GM23338 (cell line): ENCODE data around the gene MTA3.

Experiments
- CREB1 ChIP-seq: fragments of 250-450 bp; sonication (Bioruptor Pico); IDR thresholded peaks from 2 replicates; pipeline ENCODE4 v1.5.0; 2020; ENCODE audit warnings: low read depth, mild to moderate bottlenecking, moderate library complexity
- EZH2 ChIP-seq: fragments of 200-600 bp; sonication (generic); IDR thresholded peaks from one replicate; pipeline ENCODE4 v1.8.0; 2017; ENCODE audit warnings: antibody characterized with exemption, mild to moderate bottlenecking, low read depth; ENCODE audit not compliant: unreplicated experiment
- EZH2phosphoT487 ChIP-seq: fragments of 200-600 bp; sonication (generic); IDR thresholded peaks from one replicate; pipeline ENCODE4 v1.8.1; 2018; ENCODE audit warnings: antibody characterized with exemption; ENCODE audit not compliant: unreplicated experiment
- POLR2AphosphoS5 ChIP-seq: IDR thresholded peaks from 2 replicates; pipeline ENCODE4 v1.6.1; 2016; ENCODE audit warnings: antibody characterized with exemption, low read depth
- REST ChIP-seq: IDR thresholded peaks from one replicate; pipeline ENCODE4 v1.6.1; 2018; ENCODE audit warnings: antibody characterized with exemption; ENCODE audit not compliant: unreplicated experiment
- STAT1 ChIP-seq: IDR thresholded peaks from one replicate; pipeline ENCODE4 v1.6.1; 2016; ENCODE audit warnings: antibody characterized with exemption; ENCODE audit not compliant: unreplicated experiment
- TF ChIP-seq, protein P1 (sequence below), 2 experiments: fragments of 200-600 bp in 1 of 2; sonication (generic) in 1 of 2; conservative IDR thresholded peaks; 2 replicates each; pipeline versions ENCODE4 v1.5.1 to v1.6.1; 2016 to 2017; ENCODE audit warnings: antibody characterized with exemption in 2 of 2, low read depth in 2 of 2, mild to moderate bottlenecking in 2 of 2, moderate library complexity in 1 of 2
- TF ChIP-seq, protein P2 (sequence below): IDR thresholded peaks from 2 replicates; pipeline ENCODE4 v1.6.1; 2016; ENCODE audit warnings: antibody characterized with exemption

DNA sequence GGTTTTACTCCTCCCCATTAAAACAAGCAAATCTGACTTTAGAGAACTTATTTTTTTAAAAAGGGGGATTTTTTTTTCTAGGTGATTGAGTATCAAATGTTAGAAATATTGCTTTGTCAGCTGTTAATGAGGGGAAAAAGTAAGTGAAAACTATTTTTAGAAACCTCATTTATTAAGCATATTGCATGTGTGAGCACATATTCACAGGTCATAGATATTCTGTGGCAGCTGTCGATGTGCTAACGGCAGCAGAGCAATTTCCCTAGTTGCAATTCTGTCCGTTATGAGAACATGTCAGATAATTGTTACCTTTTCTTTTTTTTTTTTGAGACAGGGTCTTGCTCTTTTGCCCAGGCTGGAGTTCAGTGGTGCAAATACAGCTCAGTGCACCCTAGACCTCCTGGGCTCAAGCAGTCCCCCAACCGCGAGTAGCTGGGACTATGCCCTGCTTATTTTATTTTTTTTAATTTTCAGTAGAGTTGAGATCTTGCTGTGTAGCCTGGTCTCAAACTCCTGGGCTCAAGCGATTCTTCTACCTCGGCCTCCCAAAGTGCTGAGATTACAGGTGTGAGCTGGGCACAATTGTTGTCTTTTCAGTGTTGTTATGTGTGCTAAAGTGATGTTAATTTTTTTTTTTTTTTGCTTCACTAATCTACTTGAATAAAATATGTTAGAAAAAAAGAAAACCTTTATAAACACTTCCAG, 69.8 kb downstream of the MTA3 start:
- no peak for TF ChIP-seq POLR2AphosphoS5
- TF ChIP-seq, protein P1, sequence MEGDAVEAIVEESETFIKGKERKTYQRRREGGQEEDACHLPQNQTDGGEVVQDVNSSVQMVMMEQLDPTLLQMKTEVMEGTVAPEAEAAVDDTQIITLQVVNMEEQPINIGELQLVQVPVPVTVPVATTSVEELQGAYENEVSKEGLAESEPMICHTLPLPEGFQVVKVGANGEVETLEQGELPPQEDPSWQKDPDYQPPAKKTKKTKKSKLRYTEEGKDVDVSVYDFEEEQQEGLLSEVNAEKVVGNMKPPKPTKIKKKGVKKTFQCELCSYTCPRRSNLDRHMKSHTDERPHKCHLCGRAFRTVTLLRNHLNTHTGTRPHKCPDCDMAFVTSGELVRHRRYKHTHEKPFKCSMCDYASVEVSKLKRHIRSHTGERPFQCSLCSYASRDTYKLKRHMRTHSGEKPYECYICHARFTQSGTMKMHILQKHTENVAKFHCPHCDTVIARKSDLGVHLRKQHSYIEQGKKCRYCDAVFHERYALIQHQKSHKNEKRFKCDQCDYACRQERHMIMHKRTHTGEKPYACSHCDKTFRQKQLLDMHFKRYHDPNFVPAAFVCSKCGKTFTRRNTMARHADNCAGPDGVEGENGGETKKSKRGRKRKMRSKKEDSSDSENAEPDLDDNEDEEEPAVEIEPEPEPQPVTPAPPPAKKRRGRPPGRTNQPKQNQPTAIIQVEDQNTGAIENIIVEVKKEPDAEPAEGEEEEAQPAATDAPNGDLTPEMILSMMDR (conservative IDR thresholded peaks at IDR 0.05; ENCODE audit: low read depth in 2 of 2): no peak
- no peak for TF ChIP-seq REST
- no peak for TF ChIP-seq EZH2phosphoT487
- TF ChIP-seq EZH2: no peak
- TF ChIP-seq, protein P2, sequence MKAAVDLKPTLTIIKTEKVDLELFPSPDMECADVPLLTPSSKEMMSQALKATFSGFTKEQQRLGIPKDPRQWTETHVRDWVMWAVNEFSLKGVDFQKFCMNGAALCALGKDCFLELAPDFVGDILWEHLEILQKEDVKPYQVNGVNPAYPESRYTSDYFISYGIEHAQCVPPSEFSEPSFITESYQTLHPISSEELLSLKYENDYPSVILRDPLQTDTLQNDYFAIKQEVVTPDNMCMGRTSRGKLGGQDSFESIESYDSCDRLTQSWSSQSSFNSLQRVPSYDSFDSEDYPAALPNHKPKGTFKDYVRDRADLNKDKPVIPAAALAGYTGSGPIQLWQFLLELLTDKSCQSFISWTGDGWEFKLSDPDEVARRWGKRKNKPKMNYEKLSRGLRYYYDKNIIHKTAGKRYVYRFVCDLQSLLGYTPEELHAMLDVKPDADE: no peak
- no peak for TF ChIP-seq STAT1
- TF ChIP-seq CREB1: no peak
